Omental fat pad (tissue), 4 donors: ENCODE measurements around the gene ANKRD20A1. TPM values are rescaled to one million over a fixed set of nuclear protein-coding genes. Genes with fewer than 3 reads are reported as not detected.
"Not testable (repeated sequence)": the region's sequence is repeated elsewhere in the genome, so short reads cannot be mapped to it uniquely, and the experiment has no call there.

Experiments used
- ATAC-seq: fragments of 150-250 bp; one replicate; pipeline ENCODE4 v1.9.1; 2016; ENCODE audit warnings: mild to moderate bottlenecking, moderate library complexity; ENCODE audit not compliant: low FRiP score
- DNase-seq: peaks from one replicate; pipeline ENCODE4 v3.0.0-alpha.2; 2019; ENCODE audit warnings: low spot score
- small RNA-seq: library from RNA; depleted of rRNA; stranded (forward); fragments of <200 nt; gene quantifications from one replicate; pipeline ENCODE3, GENCODE V24; 2016
- total RNA-seq, 4 donors: library from RNA; depleted of rRNA; stranded (reverse); fragments of >200 nt; gene quantifications; one replicate each; pipeline ENCODE4 v1.1.0, GENCODE V29; 2016

Gene ANKRD20A1
- 1 to 10 TPM in 2 of 4 donors, under 1 TPM in 2; 0.19 to 2.5 (median 0.99) TPM for total RNA-seq

DNA sequence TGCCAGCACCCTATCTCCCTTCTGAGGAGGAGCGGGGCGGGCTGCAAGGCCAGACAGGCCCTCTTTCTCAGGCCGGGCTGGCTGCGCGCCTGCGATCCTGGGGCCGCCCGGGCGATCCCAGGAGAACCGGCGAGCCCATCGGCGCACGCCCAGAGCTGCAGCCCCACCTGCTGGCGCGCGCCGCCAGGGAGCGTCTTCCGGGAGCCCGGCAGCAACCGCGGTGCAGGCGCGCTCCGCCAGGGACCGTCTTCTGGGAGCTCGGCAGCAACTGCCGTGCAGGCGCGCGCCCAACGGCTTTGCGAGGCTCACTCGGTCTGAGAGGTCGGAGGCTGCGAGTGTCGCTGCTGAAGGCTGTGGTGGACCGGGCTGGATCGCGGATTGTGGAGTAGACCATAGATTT is at the start of gene ANKRD20A1:
ANKRD20A1 (plus strand) TSS at position 61 of the 400 bp plus-strand sequence. CDS start 496 bp downstream, outside the sequence.
- DNase-seq, ATAC-seq: not testable (repeated sequence)

DNA sequence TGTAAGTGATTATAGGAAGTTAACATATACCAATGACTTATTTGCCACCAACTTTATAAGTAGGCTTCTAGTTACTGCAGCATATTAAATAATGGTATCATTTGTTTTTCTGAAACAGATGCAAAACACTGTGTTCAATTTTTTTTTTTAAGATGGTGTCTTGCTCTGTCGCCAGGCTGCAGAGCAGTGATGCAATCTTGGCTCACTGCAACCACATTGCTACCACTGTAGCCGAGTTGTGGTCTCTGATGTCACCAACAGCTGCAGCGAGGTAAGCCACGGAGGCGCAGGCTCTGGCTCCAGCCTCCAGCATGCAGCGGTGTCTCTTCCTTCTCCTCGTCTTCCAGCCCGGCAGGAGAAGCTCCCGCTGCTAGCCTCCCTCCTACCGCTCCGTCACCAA is 26.6 kb upstream of the ANKRD20A1 start:
- DNase-seq, ATAC-seq: not testable (repeated sequence)

Small RNA genes within 50 kb of the gene (small RNA-seq; reads per million reads assigned to genes)
- not detected for gene RNU6-368P
